HL-60 (cell line): ENCODE data around the gene DECR2.

Experiments
- POLR2AphosphoS5 ChIP-seq: IDR thresholded peaks from 2 replicates; pipeline ENCODE4 v1.6.1; 2012; ENCODE audit warnings: low read depth
- TF ChIP-seq, protein P1 (sequence below): IDR thresholded peaks from one replicate; pipeline ENCODE4 v1.5.1; 2011; ENCODE audit warnings: low read length, control low read depth, inconsistent platforms; ENCODE audit not compliant: insufficient read depth
- TF ChIP-seq, protein P2 (sequence below): IDR thresholded peaks from 2 replicates; pipeline ENCODE4 v1.6.1; 2012; ENCODE audit warnings: low read depth; ENCODE audit not compliant: insufficient replicate concordance

DNA sequence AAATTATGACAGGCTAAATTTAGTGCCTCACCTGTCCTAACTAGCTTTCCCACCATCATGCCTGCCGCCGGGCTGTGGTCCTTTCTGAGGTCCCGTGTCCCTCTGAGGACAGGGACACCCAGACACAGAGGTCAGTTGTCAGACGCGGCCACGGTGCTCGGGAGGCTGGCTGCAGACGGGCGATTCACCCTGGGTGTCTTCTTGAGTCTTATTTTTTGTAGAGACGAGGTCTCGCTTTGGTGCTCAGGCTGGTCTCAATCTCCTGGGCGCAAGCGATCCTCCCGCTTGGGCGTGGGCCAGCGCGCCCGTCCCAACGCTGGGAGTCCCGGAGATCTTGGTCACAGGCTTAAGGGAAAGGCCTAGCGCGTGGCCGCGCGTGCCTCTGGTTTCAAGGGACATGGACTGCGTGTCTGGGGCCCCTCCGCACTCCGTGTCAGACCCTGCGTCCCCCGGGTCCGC lies 23.0 kb downstream of the DECR2 start:
- TF ChIP-seq, protein P1, sequence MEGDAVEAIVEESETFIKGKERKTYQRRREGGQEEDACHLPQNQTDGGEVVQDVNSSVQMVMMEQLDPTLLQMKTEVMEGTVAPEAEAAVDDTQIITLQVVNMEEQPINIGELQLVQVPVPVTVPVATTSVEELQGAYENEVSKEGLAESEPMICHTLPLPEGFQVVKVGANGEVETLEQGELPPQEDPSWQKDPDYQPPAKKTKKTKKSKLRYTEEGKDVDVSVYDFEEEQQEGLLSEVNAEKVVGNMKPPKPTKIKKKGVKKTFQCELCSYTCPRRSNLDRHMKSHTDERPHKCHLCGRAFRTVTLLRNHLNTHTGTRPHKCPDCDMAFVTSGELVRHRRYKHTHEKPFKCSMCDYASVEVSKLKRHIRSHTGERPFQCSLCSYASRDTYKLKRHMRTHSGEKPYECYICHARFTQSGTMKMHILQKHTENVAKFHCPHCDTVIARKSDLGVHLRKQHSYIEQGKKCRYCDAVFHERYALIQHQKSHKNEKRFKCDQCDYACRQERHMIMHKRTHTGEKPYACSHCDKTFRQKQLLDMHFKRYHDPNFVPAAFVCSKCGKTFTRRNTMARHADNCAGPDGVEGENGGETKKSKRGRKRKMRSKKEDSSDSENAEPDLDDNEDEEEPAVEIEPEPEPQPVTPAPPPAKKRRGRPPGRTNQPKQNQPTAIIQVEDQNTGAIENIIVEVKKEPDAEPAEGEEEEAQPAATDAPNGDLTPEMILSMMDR = no peak
- TF ChIP-seq, protein P2, sequence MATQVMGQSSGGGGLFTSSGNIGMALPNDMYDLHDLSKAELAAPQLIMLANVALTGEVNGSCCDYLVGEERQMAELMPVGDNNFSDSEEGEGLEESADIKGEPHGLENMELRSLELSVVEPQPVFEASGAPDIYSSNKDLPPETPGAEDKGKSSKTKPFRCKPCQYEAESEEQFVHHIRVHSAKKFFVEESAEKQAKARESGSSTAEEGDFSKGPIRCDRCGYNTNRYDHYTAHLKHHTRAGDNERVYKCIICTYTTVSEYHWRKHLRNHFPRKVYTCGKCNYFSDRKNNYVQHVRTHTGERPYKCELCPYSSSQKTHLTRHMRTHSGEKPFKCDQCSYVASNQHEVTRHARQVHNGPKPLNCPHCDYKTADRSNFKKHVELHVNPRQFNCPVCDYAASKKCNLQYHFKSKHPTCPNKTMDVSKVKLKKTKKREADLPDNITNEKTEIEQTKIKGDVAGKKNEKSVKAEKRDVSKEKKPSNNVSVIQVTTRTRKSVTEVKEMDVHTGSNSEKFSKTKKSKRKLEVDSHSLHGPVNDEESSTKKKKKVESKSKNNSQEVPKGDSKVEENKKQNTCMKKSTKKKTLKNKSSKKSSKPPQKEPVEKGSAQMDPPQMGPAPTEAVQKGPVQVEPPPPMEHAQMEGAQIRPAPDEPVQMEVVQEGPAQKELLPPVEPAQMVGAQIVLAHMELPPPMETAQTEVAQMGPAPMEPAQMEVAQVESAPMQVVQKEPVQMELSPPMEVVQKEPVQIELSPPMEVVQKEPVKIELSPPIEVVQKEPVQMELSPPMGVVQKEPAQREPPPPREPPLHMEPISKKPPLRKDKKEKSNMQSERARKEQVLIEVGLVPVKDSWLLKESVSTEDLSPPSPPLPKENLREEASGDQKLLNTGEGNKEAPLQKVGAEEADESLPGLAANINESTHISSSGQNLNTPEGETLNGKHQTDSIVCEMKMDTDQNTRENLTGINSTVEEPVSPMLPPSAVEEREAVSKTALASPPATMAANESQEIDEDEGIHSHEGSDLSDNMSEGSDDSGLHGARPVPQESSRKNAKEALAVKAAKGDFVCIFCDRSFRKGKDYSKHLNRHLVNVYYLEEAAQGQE = no peak
- TF ChIP-seq POLR2AphosphoS5 = no peak
